Endothelial cell of umbilical vein (primary cell): ENCODE results near the gene DGKI. TPM values are rescaled to one million over a fixed set of nuclear protein-coding genes. Genes with fewer than 3 reads are reported as not detected.

Source experiments
- BruUV-seq: library from RNA; stranded (reverse); fragments of 400-500 nt; replicated peaks from 2 replicates; lab custom pipeline; 2021; lab: Mats Ljungman, UMichigan
- CTCF ChIA-PET: fragments of 300-600, 350-600 bp; sonication (Branson Sonifier 250); formaldehyde crosslinking; loops from one replicate; lab custom pipeline; 2021; ENCODE audit warnings: antibody characterized with exemption, inconsistent platforms; lab: Charles Lee
- POLR2A ChIA-PET: fragments of 300-600, 350-600 bp; sonication (Branson Sonifier 250); formaldehyde crosslinking; loops from one replicate; lab custom pipeline; 2021; ENCODE audit warnings: antibody characterized with exemption, inconsistent platforms; lab: Charles Lee
- DNase-seq: peaks from one replicate; pipeline ENCODE4 v3.0.0-alpha.2; 2011; ENCODE audit warnings: low read depth, low spot score
- FAIRE-seq: peaks from 2 replicates; lab custom pipeline; 2011; peaks lifted over from hg19 to GRCh38; lab: Jason Lieb, UNC
- H2AFZ ChIP-seq: 2 replicates; pipeline ENCODE4 v1.6.0; 2012; ENCODE audit warnings: low read depth, low read length, control low read depth, inconsistent platforms
- H3K27ac ChIP-seq: 2 replicates; pipeline ENCODE4 v1.5.1; 2011; ENCODE audit warnings: low read depth, mild to moderate bottlenecking, control low read depth, low read length, moderate library complexity; ENCODE audit not compliant: insufficient read depth
- H3K27me3 ChIP-seq, 2 experiments: 2 replicates each; pipeline versions ENCODE4 v1.6.0 to v1.6.1; 2011; ENCODE audit warnings: low read length in 2 of 2, mixed read lengths in 1 of 2; ENCODE audit not compliant: control insufficient read depth in 2 of 2, insufficient read depth in 2 of 2
- H3K36me3 ChIP-seq, 2 experiments: 2 replicates in 1 of 2; 3 replicates in 1 of 2; pipeline ENCODE4 v1.5.1; 2011; ENCODE audit warnings: low read length in 2 of 2, mild to moderate bottlenecking in 1 of 2, moderate library complexity in 1 of 2; ENCODE audit not compliant: control insufficient read depth in 2 of 2, insufficient read depth in 2 of 2; ENCODE audit errors: extremely low read depth in 1 of 2
- H3K4me1 ChIP-seq: 3 replicates; pipeline ENCODE4 v1.5.1; 2011; ENCODE audit warnings: mild to moderate bottlenecking, low read length; ENCODE audit not compliant: control insufficient read depth, insufficient read depth; ENCODE audit errors: extremely low read depth
- H3K4me2 ChIP-seq: 2 replicates; pipeline ENCODE4 v1.6.1; 2011; ENCODE audit warnings: low read length, control low read depth, mixed read lengths; ENCODE audit not compliant: insufficient read depth
- H3K4me3 ChIP-seq, 3 experiments: fragments of 200-600 bp in 1 of 3; sonication (generic), shearing (Covaris generic) in 1 of 3; replicated peaks in 1 of 3; 2 replicates each; pipeline ENCODE4 v1.5.1; 2011 to 2016; ENCODE audit warnings: control low read depth in 3 of 3, low read length in 3 of 3, mild to moderate bottlenecking in 2 of 3, inconsistent platforms in 1 of 3, low read depth in 1 of 3, moderate library complexity in 1 of 3; ENCODE audit not compliant: insufficient read depth in 1 of 3
- H3K79me2 ChIP-seq: 2 replicates; pipeline ENCODE4 v1.6.0; 2012; ENCODE audit warnings: low read length, inconsistent platforms; ENCODE audit not compliant: control insufficient read depth, insufficient read depth
- H3K9ac ChIP-seq: replicated peaks from 2 replicates; pipeline ENCODE3; 2011; ENCODE audit warnings: low read length, control low read depth; ENCODE audit not compliant: insufficient read depth; ENCODE audit errors: extremely low read depth
- H3K9me1 ChIP-seq: replicated peaks from 3 replicates; pipeline ENCODE4 v1.6.0; 2011; ENCODE audit warnings: mild to moderate bottlenecking, low read length; ENCODE audit not compliant: control insufficient read depth, insufficient read depth; ENCODE audit errors: extremely low read depth
- H3K9me3 ChIP-seq: replicated peaks from 2 replicates; pipeline ENCODE4 v1.5.1; 2012; ENCODE audit warnings: low read length, inconsistent platforms; ENCODE audit not compliant: control insufficient read depth, insufficient read depth
- H4K20me1 ChIP-seq: replicated peaks from 2 replicates; pipeline ENCODE3; 2011; ENCODE audit warnings: mild to moderate bottlenecking, low read length; ENCODE audit not compliant: control insufficient read depth, insufficient read depth; ENCODE audit errors: extremely low read depth
- CTCF ChIP-seq, 2 donors: IDR thresholded peaks; 1 replicate in 1 of 2; 2 replicates in 1 of 2; pipeline ENCODE4 v1.5.1; 2011; ENCODE audit warnings: low read length in 2 of 2, mild to moderate bottlenecking in 2 of 2, moderate library complexity in 2 of 2, control low read depth in 1 of 2, inconsistent platforms in 1 of 2, low read depth in 1 of 2; ENCODE audit not compliant: insufficient read depth in 1 of 2; ENCODE audit errors: extremely low read depth in 1 of 2
- EZH2 ChIP-seq: IDR thresholded peaks from 2 replicates; pipeline ENCODE4 v1.6.1; 2012; ENCODE audit warnings: borderline replicate concordance, low read depth, mild to moderate bottlenecking, moderate library complexity, low read length, inconsistent platforms; ENCODE audit not compliant: severe bottlenecking
- FOS ChIP-seq: IDR thresholded peaks from 2 replicates; pipeline ENCODE4 v1.6.1; 2011; ENCODE audit warnings: mild to moderate bottlenecking, low read length, moderate library complexity, borderline replicate concordance; ENCODE audit not compliant: insufficient read depth
- GATA2 ChIP-seq: IDR thresholded peaks from 2 replicates; pipeline ENCODE4 v1.7.0; 2011; ENCODE audit warnings: low read depth, mild to moderate bottlenecking, moderate library complexity, mixed read lengths, low read length; ENCODE audit not compliant: insufficient read length, insufficient read depth
- JUN ChIP-seq: IDR thresholded peaks from 2 replicates; pipeline ENCODE4 v1.6.1; 2011; ENCODE audit warnings: borderline replicate concordance, low read depth; ENCODE audit not compliant: insufficient read length, insufficient read depth
- MYC ChIP-seq: IDR thresholded peaks from one replicate; pipeline ENCODE4 v1.6.1; 2011; ENCODE audit warnings: mild to moderate bottlenecking, low read depth, low read length
- POLR2A ChIP-seq: IDR thresholded peaks from 2 replicates; pipeline ENCODE4 v1.6.1; 2012; ENCODE audit warnings: low read depth, mild to moderate bottlenecking, control low read depth, low read length
- POLR2AphosphoS5 ChIP-seq: IDR thresholded peaks from 2 replicates; pipeline ENCODE4 v1.6.1; 2012; ENCODE audit warnings: low read depth, mild to moderate bottlenecking, control low read depth, low read length, moderate library complexity; ENCODE audit not compliant: insufficient read depth
- dilution Hi-C: fragments of 300-500 bp; cut with MboI; formaldehyde crosslinking; loops from one replicate; pipeline ENCODE4 v1.15.0; 2019; ENCODE audit warnings: low sequenced_read_pairs; ENCODE audit not compliant: extremely low pct_ligation_motif_present
- intact Hi-C: fragments of 100-400 bp; cut with micrococcal nuclease; formaldehyde crosslinking; loops from one replicate; pipeline ENCODE4 v1.10.0; 2022
- polyA plus RNA-seq, 4 experiments: library from polyadenylated mRNA; depleted of rRNA in 3 of 4; stranded (reverse) in 3 of 4; unstranded in 1 of 4; fragments of >200 nt; gene quantifications; 2 replicates each; pipeline versions ENCODE4 v1.2.1 to v1.2.3, GENCODE V29; 2011 to 2012; ENCODE audit warnings: missing spikeins in 1 of 4
- total RNA-seq: library from RNA; stranded (reverse); gene quantifications from 2 replicates; pipeline ENCODE4 v1.2.3, GENCODE V29; 2021
- TF ChIP-seq, protein P1 (sequence below): IDR thresholded peaks from 2 replicates; pipeline ENCODE4 v1.6.1; 2011; ENCODE audit not compliant: insufficient read depth, insufficient read length

Gene DGKI
- total and polyA plus RNA-seq, 2 donors (not counting 3 experiments of a cell fraction or from before 2014, with no cell fraction given): 0.11 to 0.51 TPM

GRCh38 chr7:137471128-137471527 lies 375.6 kb downstream of the DGKI start:
- no peaks in the 10 kb centered on the region for H4K20me1 ChIP-seq
- no TSS peak for BruUV-seq
- FAIRE-seq: no peak
- no peak for DNase-seq
- H3K9me3 ChIP-seq: no peaks in the 10 kb centered on the region
- dilution Hi-C loops: no loop called here
- H3K4me2 ChIP-seq: no peak overlapping the region
- no peaks in the 10 kb centered on the region for H3K79me2 ChIP-seq
- no peaks in the 10 kb centered on the region for H3K9me1 ChIP-seq
- no peak overlapping the region for H3K4me3 ChIP-seq
- CTCF ChIA-PET: interaction anchor here (1.2 kb wide), 1 partner anchor 9 kb away, joined by 3 read pairs; no protein-coding TSS in a partner anchor
- H3K27me3 ChIP-seq: no peaks in the 10 kb centered on the region
- H3K9ac ChIP-seq: no peak overlapping the region
- intact Hi-C loops: no loop called here
- TF ChIP-seq MYC (no peak), GATA2 (no peak), POLR2A (no peak), FOS (no peak), CTCF (IDR thresholded peaks at IDR 0.05; ENCODE audit: extremely low read depth in 1 of 2, insufficient read depth in 1 of 2, low read depth in 1 of 2, low read length in 2 of 2) (no peak), POLR2AphosphoS5 (no peak), JUN (no peak), EZH2 (no peak)
- TF ChIP-seq, protein P1, sequence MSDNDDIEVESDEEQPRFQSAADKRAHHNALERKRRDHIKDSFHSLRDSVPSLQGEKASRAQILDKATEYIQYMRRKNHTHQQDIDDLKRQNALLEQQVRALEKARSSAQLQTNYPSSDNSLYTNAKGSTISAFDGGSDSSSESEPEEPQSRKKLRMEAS: no peak
- no peaks in the 10 kb centered on the region for H3K36me3 ChIP-seq
- no peak overlapping the region for H2AFZ ChIP-seq
- peaks cover 10% of the 10 kb centered on the region for H3K4me1 ChIP-seq
- POLR2A ChIA-PET: no interaction called here
- no peak overlapping the region for H3K27ac ChIP-seq
